Epithelial cell of prostate (primary cell): Measurements from ENCODE around the gene ST3GAL3.

Source experiments
- DNase-seq: peaks from one replicate; pipeline ENCODE4 v3.0.0-alpha.2; 2011; ENCODE audit warnings: low read depth, low spot score
- H3K27ac ChIP-seq: fragments of 450-650 bp; 2 replicates; pipeline ENCODE4 v1.5.1; 2017; ENCODE audit warnings: mild to moderate bottlenecking

The ST3GAL3 gene

DNA sequence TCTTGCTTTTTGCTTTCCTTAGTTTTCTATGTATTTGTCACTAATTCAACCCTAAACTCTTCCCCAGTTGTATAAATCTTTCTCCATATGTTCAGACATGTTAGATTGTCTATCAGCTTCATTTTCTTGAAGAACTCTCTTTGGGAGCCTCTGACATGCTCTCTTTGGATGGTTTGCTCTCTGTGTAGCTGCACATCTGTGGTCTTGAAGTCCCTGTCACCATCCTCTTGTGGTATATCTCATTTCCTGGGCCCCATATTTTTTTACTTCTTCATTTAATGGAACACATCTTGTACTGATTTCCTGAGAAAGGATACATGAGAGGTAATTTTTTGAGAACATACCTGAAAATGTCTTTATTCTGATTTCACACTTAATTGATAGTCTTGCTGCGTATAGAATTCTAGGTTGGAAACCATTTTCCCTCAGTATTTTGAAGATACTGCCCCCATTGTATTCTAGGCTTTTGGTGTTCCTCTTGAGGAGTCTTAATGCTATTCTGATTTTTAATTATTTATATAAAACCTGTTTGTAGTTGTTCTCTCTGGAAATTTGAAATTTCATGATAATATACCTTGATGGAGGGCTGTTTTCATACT lies 72.6 kb downstream of the ST3GAL3 start:
- no peak for DNase-seq
- no peak overlapping the region for H3K27ac ChIP-seq

DNA sequence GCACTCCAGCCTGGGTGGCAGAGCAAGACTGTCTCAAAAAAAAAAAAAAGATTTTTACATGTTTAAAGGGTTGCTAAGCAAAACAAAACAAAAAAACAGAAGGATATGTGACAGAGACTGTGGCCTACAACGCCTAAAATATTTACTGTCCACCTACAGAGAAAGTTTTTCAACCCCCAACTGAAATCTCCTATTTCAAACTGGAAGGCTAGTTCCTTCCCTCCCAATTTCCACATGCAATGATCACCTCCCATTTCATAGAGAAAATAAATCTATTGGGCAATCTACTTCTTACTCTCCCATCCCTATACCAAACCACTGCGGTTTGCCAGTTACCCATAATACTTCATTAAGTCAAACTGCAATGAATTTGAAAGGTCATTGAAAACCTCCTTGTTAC lies 74.2 kb downstream of the ST3GAL3 start:
- no peak for DNase-seq

DNA sequence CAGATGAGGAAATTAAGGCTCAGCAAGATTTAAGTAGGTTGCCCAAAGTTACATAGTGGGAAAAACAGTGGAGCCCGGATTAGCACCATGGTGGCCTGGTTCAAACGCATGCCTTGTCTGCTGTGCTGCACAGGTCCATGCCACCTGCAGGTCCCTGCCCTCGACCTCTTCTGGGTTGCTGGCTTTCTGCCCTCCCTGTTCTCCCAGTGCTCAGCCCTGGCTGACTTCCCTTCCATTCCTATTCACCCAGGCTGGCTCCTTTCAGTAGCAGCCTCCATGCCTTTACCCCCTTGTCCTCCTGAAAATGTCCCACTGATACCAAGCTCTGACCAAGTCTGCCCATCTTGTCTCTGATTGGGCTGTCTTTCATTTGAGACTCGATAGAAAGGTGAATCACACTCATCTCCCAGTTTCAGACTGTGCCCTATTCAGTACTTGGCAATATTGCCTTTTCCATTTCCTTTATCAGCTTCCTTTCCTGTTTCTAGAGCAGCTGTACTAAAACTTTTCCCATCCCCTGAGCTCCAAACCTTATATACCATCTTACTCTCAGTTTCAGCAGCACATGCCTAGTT lies 75.8 kb downstream of the ST3GAL3 start:
- H3K27ac ChIP-seq: peak overlapping the region; percentile 89
- DNase-seq: peak; percentile 24

More for the DNA sequence above, 74.2 kb downstream of the ST3GAL3 start:
- no peak overlapping the region for H3K27ac ChIP-seq

DNA sequence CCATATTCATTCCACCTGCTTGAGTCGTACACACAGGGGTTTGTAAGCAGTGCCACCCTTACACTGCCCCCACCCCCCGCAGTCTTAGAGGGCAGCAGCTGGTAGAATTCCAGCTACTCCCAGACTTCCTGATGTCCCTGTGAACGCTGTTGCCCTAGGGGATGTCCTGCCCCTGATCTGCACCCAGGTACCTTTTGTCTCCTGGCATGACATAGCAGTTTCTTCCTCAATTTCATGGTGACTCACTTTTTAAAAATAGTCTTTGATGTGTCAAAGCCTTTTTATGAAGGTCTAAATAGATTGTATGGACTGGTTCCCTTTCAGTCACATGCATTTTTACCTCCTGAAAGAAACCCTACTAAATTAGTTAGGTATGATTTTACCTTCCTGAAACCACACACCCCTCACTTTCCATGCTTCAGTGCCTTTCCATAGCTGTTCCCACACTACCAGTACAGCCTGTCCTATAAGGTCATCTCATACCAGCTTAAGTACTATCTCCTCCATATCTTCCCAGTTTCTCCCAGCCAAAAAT lies 76.4 kb downstream of the ST3GAL3 start:
- peak overlapping the region; percentile 89 for H3K27ac ChIP-seq
- peak; percentile 91 for DNase-seq

DNA sequence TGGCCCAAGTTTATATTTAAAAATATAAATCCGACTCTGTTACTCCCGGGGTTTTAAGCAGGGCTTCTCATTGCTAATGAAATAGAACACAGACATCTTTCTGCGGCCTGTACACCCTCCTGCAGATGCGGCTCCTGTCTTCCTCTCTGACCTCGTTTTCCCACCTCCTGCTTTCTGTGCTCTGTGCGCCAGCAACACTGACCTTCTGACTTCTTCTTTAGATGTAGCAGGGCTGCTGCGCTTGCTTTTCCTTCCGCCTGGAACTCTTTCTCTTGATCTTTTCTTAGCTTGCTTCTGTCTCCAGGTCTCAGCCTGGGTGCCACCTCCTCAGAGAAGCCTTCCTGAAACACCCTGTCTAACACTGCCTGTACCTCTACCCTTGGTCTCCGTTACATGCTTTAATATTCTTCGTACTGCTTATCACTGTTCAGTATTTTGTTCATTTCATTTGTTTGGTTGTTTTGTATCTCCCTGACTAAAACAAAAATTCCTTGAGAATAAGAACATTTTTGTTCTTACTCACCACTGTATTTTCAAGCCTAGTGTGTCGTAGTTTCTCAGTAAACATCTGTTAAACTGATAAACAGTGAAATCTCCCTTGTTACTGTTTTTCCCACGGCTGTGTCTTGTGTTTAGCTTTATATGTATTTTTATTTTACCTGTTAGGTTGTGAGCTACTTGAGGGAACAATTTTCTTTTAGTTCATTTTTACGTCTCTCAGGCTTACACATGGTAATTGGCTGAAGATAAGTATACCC lies 79.0 kb downstream of the ST3GAL3 start:
- H3K27ac ChIP-seq: no peak overlapping the region
- DNase-seq: no peak

DNA sequence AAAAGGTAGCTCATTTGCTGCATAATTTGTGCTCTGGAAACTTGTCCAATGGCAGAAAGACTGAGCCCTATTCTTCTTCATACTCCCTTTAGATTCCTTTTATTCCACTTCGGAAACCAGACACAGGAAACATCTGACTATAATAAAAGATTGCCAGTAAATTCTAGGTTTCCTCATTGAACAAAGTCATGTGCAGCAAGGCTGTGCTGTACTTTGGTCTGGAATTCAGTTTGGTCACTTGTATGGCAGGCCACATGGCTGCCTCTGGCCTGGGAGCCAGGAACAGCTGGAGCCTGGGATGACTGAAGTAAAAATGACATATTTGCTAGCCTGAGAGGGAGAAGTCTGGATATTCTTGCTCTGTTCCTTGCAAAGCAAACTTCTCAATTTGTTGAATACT lies 79.6 kb downstream of the ST3GAL3 start:
- no peak for DNase-seq

DNA sequence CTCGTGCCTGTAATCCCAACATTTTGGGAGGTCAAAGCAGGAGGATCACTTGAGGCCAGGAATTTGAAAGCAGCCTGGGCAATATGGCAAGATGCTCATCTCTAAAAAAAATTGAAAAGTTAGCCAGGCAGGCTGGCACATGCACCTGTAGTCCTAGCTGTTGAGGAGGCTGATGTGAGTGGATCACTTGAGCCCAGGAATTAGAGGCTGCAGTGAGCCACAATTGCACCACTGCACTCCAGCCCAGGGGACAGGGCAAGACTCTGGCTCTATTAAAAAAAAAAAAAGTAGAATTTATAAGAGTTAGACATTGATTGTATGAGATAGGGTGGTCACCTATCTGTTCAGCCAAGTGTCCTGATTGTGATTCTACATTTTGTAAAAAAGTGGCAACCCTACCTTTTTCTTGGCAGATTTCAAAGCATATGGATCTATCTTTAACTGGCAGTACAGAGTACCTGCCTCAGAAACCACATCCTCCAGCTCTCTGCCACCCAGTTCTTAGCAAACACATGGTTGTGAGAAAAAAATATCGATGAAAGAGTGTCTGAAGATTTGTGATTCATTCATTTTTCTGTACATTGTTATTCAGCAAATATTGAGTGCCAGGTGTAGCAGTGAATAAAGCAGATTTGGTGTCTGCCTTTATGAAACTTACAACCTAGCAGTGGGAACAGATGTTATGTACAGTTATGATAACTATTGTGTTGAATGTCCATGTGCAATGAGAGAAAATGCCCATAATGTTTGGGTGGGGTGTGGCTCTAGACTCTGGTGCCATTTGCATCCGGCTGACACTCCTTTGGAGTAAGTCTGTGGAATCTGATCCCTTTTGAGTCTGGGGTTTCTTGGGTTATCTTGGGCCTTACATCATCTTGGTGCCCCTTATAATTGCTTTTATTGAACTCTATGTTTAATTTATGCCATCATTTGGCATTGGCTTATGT lies 82.5 kb downstream of the ST3GAL3 start:
- no peak overlapping the region for H3K27ac ChIP-seq
- DNase-seq: no peak

More for the DNA sequence above, 79.6 kb downstream of the ST3GAL3 start:
- H3K27ac ChIP-seq: no peak overlapping the region

DNA sequence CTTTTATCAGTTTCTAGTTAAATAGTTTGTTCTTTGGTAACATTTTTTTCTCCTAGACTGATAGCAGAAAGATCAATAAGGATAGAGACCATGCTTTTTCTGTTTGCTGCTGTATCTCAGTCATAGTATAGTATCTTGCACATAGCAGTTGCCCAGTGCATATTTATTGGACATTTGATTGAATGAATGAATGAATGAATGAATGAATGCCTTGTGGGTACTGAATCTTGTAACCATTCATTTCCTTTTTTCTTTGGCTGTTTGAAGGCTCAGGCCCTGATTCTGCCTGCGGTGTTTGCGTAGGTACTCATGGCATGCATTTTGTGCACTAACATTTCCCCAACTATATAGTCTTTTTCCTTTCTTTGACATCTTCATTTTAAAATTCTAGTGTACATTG lies 83.9 kb downstream of the ST3GAL3 start:
- H3K27ac ChIP-seq: no peak overlapping the region

DNA sequence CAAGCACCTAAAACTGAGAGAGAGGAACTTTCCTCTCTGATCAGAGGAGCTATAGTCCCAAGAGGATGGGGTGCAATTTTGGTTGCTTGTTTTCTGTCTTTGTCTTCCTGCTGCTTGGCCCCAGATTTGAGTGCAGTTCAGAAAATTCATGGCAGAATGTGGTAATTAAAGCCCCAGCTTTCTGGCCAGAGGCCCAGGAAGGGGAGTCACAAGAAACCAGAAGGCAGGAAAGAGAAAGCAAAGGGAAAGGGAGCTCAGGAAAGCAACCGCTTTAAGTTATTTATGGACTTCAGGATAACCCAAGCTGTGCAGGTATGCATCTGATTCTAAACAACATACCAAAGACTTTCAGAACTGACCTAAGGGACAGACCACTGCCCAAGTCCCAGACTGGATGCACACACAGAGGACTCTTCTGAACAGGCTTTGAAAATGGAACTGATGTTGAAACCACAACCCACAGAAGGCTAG lies 88.8 kb downstream of the ST3GAL3 start:
- DNase-seq: no peak
- no peak overlapping the region for H3K27ac ChIP-seq

More for the DNA sequence above, 83.9 kb downstream of the ST3GAL3 start:
- DNase-seq: no peak

DNA sequence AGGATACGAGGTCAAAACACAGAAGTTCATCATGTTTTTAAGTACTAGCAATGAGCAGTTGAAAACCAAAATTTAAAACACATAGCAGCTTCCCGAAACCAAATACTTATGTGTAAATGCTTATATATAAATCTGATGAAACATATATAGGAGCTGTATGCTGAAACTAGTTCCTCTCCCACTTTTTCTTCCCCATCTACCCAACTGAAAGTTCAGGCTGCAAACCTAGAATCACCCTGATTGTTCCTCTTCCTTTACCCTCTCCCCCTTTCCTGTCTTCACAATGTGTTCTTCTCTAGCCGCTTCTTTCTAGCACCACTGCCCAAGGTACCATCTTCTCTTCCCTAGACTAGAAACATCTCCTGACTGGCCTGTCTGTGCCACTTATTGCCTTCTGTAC lies 90.6 kb downstream of the ST3GAL3 start:
- no peak for DNase-seq
- H3K27ac ChIP-seq: no peak overlapping the region

DNA sequence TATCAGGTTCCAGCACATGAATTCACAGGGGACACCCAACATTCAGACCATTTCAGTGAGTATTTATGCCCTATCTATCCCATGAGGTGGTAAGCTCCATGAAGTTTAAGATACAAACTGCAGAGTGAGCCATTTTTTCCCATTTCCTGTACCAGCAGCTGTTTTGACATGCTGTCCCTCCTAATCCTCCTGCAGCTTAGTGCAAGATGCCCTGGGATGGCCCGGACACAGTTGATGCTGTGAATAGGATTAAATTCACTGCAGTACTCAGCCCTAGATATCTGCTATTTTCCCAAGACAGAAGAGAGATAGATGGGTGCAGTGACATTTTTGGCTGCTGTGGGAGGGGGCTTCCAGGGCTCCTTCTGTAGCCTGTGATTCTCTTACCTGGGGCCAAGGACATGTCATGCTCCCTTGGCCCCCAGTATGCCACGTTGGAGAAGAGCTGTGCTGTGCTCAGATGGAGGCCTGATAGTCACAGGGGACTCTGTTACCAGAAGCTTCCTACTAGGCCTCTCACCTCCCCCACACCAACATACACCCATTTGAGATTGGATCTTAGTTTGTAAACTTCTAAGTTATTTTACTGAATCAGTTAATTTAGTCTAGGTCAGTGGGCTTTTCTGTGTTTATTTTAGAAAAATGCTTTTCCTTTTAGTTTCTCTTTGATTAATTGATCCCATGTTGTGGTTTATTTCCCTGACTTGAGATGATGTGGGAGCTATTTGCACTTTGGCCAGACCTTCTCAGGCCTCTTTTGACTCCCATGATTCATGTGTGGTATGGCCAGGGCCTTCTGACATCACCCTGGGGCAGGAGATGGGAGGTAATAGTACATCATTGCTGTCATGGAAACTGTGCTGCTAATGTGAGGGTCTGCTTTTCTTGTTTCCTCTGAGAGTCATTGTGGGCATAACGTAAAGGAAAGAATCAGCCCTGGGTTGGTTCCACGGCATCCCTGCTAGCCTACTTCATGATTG lies 92.6 kb downstream of the ST3GAL3 start:
- peak overlapping the region; percentile 79 for H3K27ac ChIP-seq
- no peak for DNase-seq

DNA sequence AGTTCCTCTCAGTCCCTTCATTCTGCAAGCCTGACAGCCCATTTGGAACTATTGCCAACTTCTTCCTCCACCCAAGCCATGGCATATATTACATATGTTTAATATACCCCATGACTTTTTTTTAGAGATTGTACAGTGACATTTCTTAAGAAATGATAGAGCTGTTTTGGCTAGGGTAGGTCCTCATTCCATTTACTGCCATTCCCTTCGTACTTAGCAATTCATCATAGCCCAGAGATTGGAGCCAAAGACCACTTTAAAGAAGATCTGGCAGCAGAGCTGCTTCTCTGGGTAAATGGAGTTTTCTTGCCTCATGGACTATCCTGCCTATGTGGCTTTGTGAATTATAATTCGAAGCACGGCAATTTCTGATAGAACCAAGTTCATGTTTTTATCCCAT lies 93.4 kb downstream of the ST3GAL3 start:
- H3K27ac ChIP-seq: peak overlapping the region; percentile 79
- no peak for DNase-seq

DNA sequence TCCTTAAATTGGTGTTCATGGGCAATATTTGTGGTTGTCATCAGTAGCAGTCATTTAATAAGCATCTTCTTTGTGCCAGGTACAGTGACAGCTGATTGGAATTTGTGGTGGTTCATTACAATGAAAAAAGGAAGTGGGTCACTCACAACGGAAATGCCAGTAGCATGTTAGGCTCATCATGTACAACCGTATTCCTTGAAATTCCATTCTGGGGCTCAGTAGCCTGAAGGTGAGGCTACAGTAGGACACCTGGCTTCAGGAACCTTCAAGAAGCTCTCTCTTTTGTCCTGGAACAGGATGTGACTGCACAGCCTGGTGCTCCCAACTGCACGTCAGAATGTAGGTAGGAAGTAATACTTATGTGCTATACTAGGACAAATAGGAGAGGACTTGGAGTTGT lies 93.9 kb downstream of the ST3GAL3 start:
- peak overlapping the region; percentile 79 for H3K27ac ChIP-seq
- no peak for DNase-seq

DNA sequence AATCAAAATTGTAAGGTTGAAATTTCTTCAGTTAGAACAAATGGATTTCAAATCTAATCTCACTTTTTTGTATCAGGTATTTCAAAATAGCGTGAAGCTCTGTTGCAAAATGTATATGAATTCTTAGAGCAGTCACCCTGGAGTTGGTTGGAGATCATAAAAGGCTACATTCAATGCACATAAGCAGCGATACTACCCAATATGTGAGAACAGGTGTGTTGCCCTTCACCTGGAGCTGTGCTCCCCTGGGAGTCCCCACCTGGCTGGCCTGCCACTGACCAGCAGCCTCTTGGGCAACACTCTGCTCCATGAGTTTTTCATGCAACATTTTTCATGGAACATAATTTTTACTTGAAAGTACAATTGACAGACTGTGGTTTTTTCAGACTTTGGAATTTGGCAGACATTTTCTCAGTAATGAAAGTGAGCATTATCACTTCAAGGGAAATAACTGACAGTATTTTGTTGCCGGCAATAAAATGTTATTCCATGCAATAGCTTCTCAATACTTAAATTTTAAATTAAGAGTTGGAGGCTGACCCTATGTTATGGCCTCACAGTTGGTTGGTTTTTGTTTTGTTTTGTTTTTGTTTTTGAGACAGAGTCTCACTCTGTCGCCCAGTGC lies 95.1 kb downstream of the ST3GAL3 start:
- no peak for DNase-seq
- H3K27ac ChIP-seq: peak overlapping the region; percentile 79

DNA sequence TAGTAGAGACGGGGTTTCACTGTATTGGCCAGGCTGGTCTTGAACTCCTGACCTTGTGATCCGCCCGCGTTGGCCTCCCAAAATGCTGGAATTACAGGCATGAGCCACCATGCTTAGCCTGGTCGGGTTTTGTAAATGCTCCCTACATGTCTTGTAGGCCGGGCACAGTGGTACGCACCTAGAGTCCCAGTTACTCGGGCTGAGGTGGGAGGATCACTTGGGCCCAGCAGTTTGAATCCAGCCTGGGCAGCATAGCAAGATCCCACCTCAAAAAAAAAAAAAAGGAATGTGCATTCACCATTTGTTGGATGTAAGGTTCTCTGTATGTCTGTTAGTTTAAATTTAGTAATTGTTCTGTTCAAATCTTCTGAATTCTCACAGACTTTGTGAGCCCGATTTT lies 95.8 kb downstream of the ST3GAL3 start:
- no peak overlapping the region for H3K27ac ChIP-seq

DNA sequence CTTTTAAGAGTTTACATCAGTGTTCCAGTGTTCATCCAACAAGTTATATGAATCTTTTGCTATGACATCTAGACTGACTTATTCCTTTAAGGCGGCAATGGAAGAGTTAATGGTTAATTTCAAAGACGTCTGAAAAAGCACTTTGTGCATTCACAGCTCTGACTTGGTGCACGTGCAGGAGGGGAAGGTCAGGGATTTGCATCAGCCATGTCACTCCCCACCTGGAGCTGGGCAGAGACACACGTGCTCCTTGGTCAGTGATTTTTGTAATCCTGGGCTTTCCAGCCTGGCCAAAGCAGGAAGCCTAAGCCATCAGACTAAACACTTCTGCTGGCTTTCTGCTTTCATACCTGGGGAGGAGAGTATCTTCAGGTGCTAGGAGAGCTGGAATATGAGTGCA lies 96.3 kb downstream of the ST3GAL3 start:
- DNase-seq: no peak
- no peak overlapping the region for H3K27ac ChIP-seq

More for the DNA sequence above, 95.8 kb downstream of the ST3GAL3 start:
- no peak for DNase-seq

DNA sequence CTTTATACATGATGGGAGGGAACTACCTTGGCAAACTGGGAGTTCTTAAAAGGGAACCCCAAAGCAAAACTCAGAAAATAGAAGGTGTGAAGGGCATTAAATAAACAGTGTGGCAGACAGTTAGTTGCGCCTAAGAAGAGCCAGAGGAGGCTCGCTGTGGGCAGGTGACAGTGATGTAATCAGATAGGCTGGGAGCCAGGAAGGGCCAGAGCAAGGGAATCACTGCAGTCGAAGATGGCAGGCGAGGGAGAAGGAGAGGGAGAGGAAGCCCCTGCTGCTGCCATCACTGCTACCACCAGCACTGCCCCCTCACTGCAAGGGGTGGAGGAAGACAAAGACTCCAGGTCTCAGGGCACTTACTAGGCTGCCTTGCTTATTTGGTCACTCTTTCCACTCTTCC lies 97.2 kb downstream of the ST3GAL3 start:
- DNase-seq: no peak

DNA sequence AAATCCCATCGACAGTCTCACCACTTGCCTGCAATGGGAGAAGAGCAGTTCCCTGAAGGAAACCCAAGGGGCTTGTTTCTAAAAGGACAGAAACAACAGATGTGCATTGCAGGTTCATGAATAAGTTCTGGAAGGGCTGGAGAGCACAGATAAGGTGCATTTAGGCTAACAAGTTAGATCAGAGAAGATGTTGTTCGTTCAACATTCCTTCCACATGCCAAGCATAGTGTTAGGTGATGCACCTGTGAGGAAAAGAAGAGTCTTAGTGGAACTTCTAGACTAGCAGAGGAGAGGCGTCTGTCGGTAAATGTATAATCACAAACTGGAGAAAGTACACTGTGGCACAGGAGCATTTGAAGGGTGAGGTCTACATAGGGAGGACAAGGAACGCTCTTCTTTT lies 98.0 kb downstream of the ST3GAL3 start:
- DNase-seq: no peak
- no peak overlapping the region for H3K27ac ChIP-seq

More for the DNA sequence above, 97.2 kb downstream of the ST3GAL3 start:
- no peak overlapping the region for H3K27ac ChIP-seq
